Right ventricle myocardium inferior (tissue), 1 donor: ENCODE results near the gene LUZP1. TPM values are rescaled to one million over a fixed set of nuclear protein-coding genes. Genes with fewer than 3 reads are reported as not detected.

ENCODE experiments used
- ATAC-seq: fragments of 200-7000 bp; cut with Tn5 transposase; one replicate; pipeline ENCODE4 v1.9.1; 2020; ENCODE audit warnings: mild to moderate bottlenecking, moderate library complexity
- DNase-seq: peaks from one replicate; pipeline ENCODE4 v3.0.0; 2021; ENCODE audit errors: missing footprints
- intact Hi-C: fragments of 100-400 bp; cut with DNase I; formaldehyde crosslinking; loops from one replicate; pipeline ENCODE4 v1.11.0; 2022
- microRNA-seq: library from miRNA; unstranded; fragments of <30 nt; microRNA quantifications from one replicate; pipeline ENCODE4 v1.2.0, GENCODE V29; 2020
- total RNA-seq: library from RNA; stranded (reverse); fragmentation: NEBNext Ultra II Directional; extraction: Animal tissue kit (Norgen Biotek cat#: 25700); gene quantifications from one replicate; pipeline ENCODE4 v1.2.1, GENCODE V29; 2021
- donor health status: DM: no; HTN: yes; CAD: no; lungs with severe emphysema.

Gene LUZP1
- total RNA-seq, 1 donor from 2014 or later: 30.4 TPM

GRCh38 chr1:23074012-23074411, 94.6 kb downstream of the LUZP1 start:
- no peak for ATAC-seq

GRCh38 chr1:23069675-23070074, 99.0 kb downstream of the LUZP1 start:
- ATAC-seq (no peak), DNase-seq (no peak)
- intact Hi-C loops: no loop called here

More at GRCh38 chr1:23074012-23074411, 94.6 kb downstream of the LUZP1 start:
- DNase-seq: no peak
- intact Hi-C loops: no loop called here

- no peak for DNase-seq
Measured at GRCh38 chr1:23069149-23069548, 99.5 kb downstream of the LUZP1 start.

GRCh38 chr1:23066075-23066474, 102.6 kb downstream of the LUZP1 start:
- intact Hi-C loops: no loop called here
- no peak for ATAC-seq
- no peak for DNase-seq

More at GRCh38 chr1:23069149-23069548, 99.5 kb downstream of the LUZP1 start:
- intact Hi-C loops: no loop called here
- no peak for ATAC-seq

- no peak for DNase-seq
- ATAC-seq: no peak
- intact Hi-C loops: no loop called here
Measured at GRCh38 chr1:23065385-23065784, 103.3 kb downstream of the LUZP1 start.

- DNase-seq (no peak), ATAC-seq (no peak)
- intact Hi-C loops: no loop called here
Measured at GRCh38 chr1:23062271-23062670, 106.4 kb downstream of the LUZP1 start.

- DNase-seq: no peak
- ATAC-seq: no peak
- intact Hi-C loops: no loop called here
Measured at GRCh38 chr1:23057301-23057700, 111.4 kb downstream of the LUZP1 start.

- DNase-seq (no peak), ATAC-seq (no peak)
- intact Hi-C loops: no loop called here
Measured at GRCh38 chr1:23051290-23051909, 117.3 kb downstream of the LUZP1 start.

GRCh38 chr1:23050201-23050600, 118.5 kb downstream of the LUZP1 start:
- DNase-seq (no peak), ATAC-seq (no peak)
- intact Hi-C loops: no loop called here

GRCh38 chr1:23044035-23044434, 124.6 kb downstream of the LUZP1 start:
- ATAC-seq: no peak
- no peak for DNase-seq
- intact Hi-C loops: no loop called here

GRCh38 chr1:23040509-23040908, 128.1 kb downstream of the LUZP1 start:
- ATAC-seq (no peak), DNase-seq (no peak)

GRCh38 chr1:23039308-23039826, 129.3 kb downstream of the LUZP1 start:
- DNase-seq: no peak
- ATAC-seq: no peak
- intact Hi-C loops: no loop called here

More at GRCh38 chr1:23040509-23040908, 128.1 kb downstream of the LUZP1 start:
- intact Hi-C loops: no loop called here

- intact Hi-C loops: no loop called here
- no peak for DNase-seq
- ATAC-seq: no peak
Measured at GRCh38 chr1:23037081-23037740, 131.4 kb downstream of the LUZP1 start.

- ATAC-seq (no peak), DNase-seq (no peak)
- intact Hi-C loops: no loop called here
Measured at GRCh38 chr1:23035823-23036452, 132.7 kb downstream of the LUZP1 start.

Small RNA genes within 50 kb of the gene (microRNA-seq; reads per million reads assigned to microRNA genes)
- gene MIR3115: not detected
- gene MIR4419A: not detected

Other genes with a start within 250 kb of the LUZP1 start
- not detected for gene LACTBL1, start 196.0 kb downstream of the LUZP1 start, total RNA-seq
- gene TEX46, start 153.0 kb downstream of the LUZP1 start, total RNA-seq: not detected
- 31.7 TPM for gene KDM1A, start 149.4 kb downstream of the LUZP1 start, total RNA-seq
- 0.11 TPM for gene HTR1D, start 48.6 kb upstream of the LUZP1 start, total RNA-seq
- 59.3 TPM for gene HNRNPR, start 175.4 kb upstream of the LUZP1 start, total RNA-seq
- gene ZNF436, start 201.0 kb upstream of the LUZP1 start, total RNA-seq: 13.4 TPM